ENCODE measurements around the gene IFT80. TPM values are rescaled to one million over a fixed set of nuclear protein-coding genes. Genes with fewer than 3 reads are reported as not detected.

IFT80 gene
- total RNA-seq (2014; rRNA removed; shearing (Covaris generic)), result 41.0 and 42.6 TPM in 2 replicates

DNA sequence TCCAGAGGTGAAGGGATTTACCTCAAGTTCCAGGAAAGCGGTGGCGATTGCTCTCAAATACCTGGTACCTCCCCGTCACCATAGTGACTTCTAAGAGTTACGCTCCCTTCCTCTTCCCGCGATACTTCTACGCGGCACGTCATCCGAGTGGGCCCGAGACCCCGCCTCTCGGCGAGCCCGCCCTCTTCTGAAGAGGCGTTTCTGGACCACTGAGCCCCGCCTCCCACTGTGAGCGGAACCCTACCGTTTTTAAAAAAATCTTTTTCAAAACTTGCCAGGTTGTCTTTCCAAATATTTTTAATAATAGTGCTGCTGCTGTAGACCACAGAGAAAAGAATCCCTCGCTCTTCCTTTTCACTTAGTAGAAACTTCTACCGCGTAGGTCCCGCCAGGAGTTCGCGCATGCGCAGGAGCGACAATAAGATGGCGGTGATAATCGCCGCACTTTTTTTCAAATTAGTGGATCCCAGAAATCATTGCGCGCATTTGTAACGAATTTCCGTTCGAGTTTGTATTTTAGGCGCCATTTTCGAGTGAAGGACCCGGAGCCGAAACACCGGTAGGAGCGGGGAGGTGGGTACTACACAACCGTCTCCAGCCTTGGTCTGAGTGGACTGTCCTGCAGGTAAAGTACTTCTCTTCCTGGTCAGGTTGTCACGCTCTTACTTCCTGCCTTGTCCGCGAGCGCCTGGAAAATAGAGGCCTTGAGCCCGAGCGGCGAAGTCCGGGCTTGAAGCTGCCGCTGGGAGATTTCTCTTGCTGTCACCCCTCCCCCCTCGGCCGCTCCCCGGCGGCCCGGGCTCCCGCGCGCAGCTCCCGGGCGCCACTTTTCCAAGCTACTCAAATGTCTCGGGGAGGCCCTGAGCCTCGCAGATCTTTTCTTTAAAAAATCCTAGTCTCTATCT is at the start of gene IFT80, which contains the start of gene SMC4:
TSS of gene IFT80 (minus strand) at position 101 of the 905 bp plus-strand sequence. CDS start 14,625 bp downstream, outside the sequence.
TSS of gene SMC4 (plus strand) at position 526 of the 905 bp plus-strand sequence. CDS start 1,177 bp downstream, outside the sequence.
- peak; percentile 96 for DNase-seq (ENCODE audit: low spot score)

- no peak for DNase-seq (ENCODE audit: low spot score)
These were observed 48.5 kb upstream of the IFT80 start for GRCh38 chr3:160447544-160447943.

DNA sequence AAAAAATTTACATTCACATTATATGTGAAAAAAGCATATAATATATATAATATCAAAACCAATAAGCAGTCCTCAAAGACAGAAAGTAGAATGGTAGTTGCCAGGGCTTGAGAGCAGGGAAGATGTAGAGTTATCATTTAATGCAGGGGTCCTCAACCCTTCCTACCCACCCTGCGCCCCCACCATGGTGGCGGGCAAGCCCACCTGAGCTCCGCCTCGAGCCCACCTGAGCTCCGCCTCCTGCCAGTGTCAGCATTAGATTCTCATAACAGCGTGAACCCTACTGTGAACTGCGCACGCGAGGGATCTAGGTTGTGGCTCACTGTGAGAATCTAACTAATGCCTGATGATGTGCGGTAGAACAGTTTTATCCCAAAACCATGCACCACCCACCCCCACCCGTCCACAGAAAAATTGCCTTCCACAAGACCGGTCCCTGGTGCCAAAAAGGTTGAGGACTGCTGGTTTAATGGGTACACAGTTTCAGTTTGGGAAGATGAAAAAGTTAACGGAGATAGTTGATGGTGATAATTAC is 47.6 kb upstream of the IFT80 start:
- no peak for DNase-seq (ENCODE audit: low spot score)

DNA sequence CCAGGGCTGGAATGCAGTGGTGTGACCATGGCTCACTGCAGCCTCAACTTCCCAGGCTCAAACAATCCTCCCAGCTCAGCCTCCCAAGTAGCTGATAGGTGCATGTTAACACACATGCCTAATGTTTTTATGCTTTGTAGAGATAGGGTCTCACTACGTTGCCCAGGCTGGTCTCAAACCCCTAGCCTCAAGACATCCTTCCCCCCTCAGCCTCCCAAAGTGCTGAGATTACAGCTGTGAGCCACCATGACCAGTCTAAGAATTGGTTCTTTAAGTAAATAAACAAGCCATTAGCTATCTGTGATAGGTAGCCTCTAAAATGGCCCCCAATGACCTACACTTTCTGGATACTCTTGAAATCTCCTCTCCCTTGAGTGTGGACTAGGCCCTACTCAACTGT is 46.8 kb upstream of the IFT80 start:
- no peak for DNase-seq (ENCODE audit: low spot score)

- DNase-seq (ENCODE audit: low spot score), result no peak
These were observed 45.4 kb upstream of the IFT80 start for GRCh38 chr3:160444411-160444810.

DNA sequence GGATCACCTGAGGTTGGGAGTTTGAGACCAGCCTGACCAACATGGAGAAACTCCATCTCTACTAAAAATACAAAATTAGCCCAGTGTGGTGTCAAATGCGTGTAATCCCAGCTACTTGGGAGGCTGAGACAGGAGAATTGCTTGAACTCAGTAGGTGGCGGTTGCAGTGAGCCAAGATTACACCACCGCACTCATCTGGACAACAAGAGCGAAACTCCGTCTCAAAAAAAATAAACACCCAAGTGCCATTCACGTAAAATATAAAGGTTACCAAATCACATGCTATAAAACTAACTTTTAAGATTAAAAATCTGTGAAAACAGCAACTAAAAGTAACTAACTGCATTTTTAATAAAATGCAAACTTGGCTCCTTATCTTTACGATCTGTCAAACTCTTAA is 41.7 kb upstream of the IFT80 start:
- DNase-seq (ENCODE audit: low spot score), result no peak

GRCh38 chr3:160437083-160437455 is 38.0 kb upstream of the IFT80 start:
- DNase-seq (ENCODE audit: low spot score), result no peak

GRCh38 chr3:160435747-160436146 is 36.7 kb upstream of the IFT80 start:
- no peak for DNase-seq (ENCODE audit: low spot score)

- no peak for DNase-seq (ENCODE audit: low spot score)
These were observed 36.1 kb upstream of the IFT80 start for GRCh38 chr3:160435095-160435494.

- DNase-seq (ENCODE audit: low spot score), result no peak
These were observed 35.0 kb upstream of the IFT80 start for GRCh38 chr3:160434071-160434470.

DNA sequence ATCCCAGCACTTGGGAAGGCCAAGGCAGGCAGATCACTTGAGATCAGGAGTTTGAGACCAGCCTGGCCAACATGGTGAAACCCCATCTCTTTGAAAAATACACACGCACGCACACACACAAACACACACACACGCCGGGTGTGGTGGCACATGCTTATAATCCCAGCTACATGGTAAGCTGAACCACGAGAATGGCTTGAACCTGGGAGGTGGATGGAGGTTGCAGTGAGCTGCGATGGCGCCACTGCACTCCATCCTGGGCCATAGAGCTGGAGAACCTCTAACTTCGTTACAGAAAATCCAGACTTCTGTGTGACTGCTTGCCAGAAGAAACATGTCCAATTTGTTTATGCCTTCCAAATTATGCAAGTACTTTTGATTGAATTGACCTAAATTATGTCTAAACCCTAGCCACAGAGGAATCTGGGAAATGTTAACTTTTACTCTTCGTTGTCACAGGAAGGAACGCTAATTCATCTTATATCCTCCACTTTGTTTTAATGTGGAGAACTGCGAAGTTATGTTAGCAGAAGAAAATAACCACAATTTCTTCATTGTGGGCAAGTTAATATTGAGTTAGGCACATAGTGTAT is 28.9 kb upstream of the IFT80 start:
- DNase-seq (ENCODE audit: low spot score), result no peak

DNA sequence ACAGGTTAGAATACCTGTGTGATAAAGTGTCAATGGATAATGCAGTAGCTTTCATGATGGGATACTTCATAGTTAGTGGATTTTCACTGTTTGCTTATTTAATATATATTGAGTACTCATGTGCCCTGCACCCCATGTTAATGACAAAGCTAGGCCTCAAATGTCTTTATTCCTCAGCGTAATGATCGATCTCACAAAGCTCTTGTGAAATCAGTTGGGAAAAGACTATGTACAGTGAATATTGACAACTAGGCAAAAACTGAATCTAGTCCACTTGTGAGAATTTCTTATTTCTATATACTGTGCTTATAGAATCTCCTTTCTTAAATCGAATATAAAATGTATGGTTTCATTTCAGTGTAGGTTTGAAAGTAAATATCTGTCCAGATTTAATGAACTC is 18.3 kb upstream of the IFT80 start:
- no peak for DNase-seq (ENCODE audit: low spot score)

- peak; percentile 77 for DNase-seq (ENCODE audit: low spot score)
These were observed 14.7 kb upstream of the IFT80 start for GRCh38 chr3:160413613-160414248.

DNA sequence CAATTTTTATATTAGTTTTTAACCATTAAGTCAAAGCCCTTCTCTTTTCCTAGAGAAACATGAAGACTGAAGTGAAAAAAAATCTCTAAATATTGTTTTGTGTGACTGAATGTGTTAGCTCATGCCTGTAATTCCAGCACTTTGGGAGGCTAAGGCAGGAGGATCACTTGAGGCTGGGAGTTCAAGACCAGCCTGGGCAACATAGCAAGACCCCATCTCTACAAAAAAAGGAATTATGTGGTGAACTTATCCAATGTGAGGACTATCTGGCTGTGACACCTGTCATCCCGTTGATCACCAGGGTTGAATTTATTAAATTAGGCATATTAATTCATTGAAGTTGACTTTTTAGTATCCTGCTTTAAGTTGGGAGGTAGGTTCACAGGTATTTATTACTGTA is 13.5 kb upstream of the IFT80 start:
- no peak for DNase-seq (ENCODE audit: low spot score)

- no peak for DNase-seq (ENCODE audit: low spot score)
These were observed 11.0 kb upstream of the IFT80 start for GRCh38 chr3:160409812-160410610.

GRCh38 chr3:160403796-160404470 is 4.9 kb upstream of the IFT80 start:
- DNase-seq (ENCODE audit: low spot score), result no peak

DNA sequence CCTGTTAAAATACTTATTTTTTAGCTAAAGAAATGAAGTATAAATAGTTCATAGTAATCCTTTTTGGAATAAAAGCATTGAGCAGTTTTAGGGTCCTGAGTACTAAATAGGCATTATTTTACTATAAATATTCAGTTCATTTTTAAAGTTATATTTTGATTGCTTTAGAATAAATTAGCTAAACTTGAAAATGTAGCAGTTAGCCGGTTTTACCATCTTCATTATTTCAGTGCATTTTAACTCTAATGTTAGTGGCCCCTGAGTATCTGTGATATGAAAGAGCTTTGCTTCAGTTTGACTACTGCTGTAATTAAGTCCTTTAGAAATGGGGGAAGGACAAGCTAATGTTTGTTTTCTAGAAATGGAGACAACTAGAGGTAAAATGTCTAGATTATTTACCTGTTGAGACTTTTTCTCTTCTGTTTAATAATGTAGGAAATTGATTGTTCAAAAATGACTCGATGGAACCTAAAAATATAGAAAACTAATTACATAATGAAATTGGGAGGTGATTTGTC is 4.1 kb upstream of the IFT80 start:
- DNase-seq (ENCODE audit: low spot score), result no peak

DNA sequence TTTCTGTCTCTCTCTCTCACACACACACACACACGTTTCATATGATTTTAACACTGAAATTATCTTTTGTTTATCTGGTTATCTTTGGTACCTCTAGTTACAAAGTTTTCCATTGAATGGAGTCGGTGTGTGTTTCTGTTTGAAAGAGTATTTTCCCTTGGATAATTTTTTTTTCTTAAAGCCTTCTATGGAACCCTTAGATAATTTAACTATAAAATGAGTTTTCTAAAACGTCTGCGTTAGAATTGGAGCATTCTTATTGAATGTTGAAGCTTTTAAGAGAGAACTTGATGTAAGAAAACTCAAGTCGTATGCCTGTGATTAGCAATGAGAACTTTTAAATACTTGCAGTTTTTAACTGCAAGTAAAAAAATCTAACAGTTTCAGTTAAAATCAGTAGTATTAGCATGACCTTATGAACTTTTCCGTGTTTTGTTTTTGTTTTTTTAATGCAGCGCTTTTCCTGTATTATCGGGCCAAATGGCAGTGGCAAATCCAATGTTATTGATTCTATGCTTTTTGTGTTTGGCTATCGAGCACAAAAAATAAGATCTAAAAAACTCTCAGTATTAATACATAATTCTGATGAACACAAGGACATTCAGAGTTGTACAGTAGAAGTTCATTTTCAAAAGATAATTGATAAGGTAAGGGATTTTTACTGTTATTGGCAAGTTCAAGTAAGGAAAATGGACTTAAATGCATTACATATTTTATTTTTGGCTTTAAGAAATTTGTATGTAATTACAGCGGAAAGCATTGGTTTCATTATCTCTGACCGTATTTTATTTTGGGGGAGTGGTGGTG is 3.4 kb upstream of the IFT80 start:
- no peak for DNase-seq (ENCODE audit: low spot score)

GRCh38 chr3:160401291-160402095 is 2.5 kb upstream of the IFT80 start:
- peak; percentile 62 for DNase-seq (ENCODE audit: low spot score)
